22Rv1 (cell line): Measurements from ENCODE around the gene ITPKC.
"Not testable (repeated sequence)": the region's sequence is repeated elsewhere in the genome, so short reads cannot be mapped to it uniquely, and the experiment has no call there.

Experiments
- ZFX ChIP-seq: fragments of 450-650 bp; IDR thresholded peaks from 2 replicates; pipeline ENCODE4 v1.6.1; 2017; ENCODE audit warnings: antibody characterized with exemption, borderline replicate concordance
- TF ChIP-seq, protein P1 (sequence below): fragments of 450-650 bp; IDR thresholded peaks from 2 replicates; pipeline ENCODE4 v1.5.1; 2017; ENCODE audit warnings: mild to moderate bottlenecking

- TF ChIP-seq, protein P1, sequence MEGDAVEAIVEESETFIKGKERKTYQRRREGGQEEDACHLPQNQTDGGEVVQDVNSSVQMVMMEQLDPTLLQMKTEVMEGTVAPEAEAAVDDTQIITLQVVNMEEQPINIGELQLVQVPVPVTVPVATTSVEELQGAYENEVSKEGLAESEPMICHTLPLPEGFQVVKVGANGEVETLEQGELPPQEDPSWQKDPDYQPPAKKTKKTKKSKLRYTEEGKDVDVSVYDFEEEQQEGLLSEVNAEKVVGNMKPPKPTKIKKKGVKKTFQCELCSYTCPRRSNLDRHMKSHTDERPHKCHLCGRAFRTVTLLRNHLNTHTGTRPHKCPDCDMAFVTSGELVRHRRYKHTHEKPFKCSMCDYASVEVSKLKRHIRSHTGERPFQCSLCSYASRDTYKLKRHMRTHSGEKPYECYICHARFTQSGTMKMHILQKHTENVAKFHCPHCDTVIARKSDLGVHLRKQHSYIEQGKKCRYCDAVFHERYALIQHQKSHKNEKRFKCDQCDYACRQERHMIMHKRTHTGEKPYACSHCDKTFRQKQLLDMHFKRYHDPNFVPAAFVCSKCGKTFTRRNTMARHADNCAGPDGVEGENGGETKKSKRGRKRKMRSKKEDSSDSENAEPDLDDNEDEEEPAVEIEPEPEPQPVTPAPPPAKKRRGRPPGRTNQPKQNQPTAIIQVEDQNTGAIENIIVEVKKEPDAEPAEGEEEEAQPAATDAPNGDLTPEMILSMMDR = not testable (repeated sequence)
- not testable (repeated sequence) for TF ChIP-seq ZFX
Observed at GRCh38 chr19:40732304-40732703, 15.4 kb downstream of the ITPKC start.
